GM18951 (cell line): ENCODE results near the gene TAGLN3.

ENCODE experiments used
- POLR2A ChIP-seq: IDR thresholded peaks from 4 replicates; pipeline ENCODE4 v1.6.1; 2011; ENCODE audit warnings: mild to moderate bottlenecking; ENCODE audit not compliant: insufficient read length, insufficient read depth; ENCODE audit errors: extremely low read depth
- in situ Hi-C: fragments of 300-500 bp; cut with MboI; formaldehyde crosslinking; loops from one replicate; pipeline ENCODE4 v1.12.0; 2022; ENCODE audit warnings: low sequenced_read_pairs, mixed read lengths, inconsistent platforms; ENCODE audit not compliant: unreplicated experiment

TAGLN3 gene

DNA sequence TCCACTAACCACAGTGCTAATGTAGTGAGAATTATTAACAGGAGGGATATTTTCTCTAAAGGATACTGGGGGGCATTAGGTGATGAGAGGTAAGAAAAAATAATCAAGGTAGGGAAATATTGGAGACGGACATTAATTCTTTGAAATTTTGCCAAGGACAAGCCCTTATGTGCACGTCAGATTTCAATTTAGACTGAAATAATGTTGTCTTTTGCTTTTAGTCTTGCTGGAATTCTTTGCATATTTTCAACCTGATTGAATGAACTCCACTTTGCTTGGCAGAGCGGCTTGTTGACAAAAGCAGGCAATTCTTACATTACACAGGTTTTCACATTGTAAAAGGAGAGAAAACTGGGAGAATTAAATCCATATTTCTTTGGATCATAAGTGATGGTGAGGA is 62.4 kb downstream of the TAGLN3 start:
- in situ Hi-C loops, result no loop called here
- no peak for TF ChIP-seq POLR2A
